AG09309 (cell line): Measurements from ENCODE around the gene PAXIP1.

Experiments
- DNase-seq: peaks from one replicate; pipeline ENCODE4 v3.0.0-alpha.2; 2010; ENCODE audit warnings: low read depth
- H3K4me3 ChIP-seq: 2 replicates; pipeline ENCODE4 v1.5.1; 2011; ENCODE audit warnings: mild to moderate bottlenecking, low read depth, low read length, moderate library complexity; ENCODE audit not compliant: control insufficient read depth
- CTCF ChIP-seq: IDR thresholded peaks from 2 replicates; pipeline ENCODE4 v1.5.1; 2011; ENCODE audit warnings: mild to moderate bottlenecking, low read depth, low read length, inconsistent platforms; ENCODE audit not compliant: insufficient read depth, control insufficient read depth; ENCODE audit errors: missing control alignments

Gene PAXIP1

GRCh38 chr7:154915600-154915999, 87.3 kb downstream of the PAXIP1 start:
- no peak overlapping the region for H3K4me3 ChIP-seq
- no peak for TF ChIP-seq CTCF
- DNase-seq, result no peak

GRCh38 chr7:154914996-154915380, 87.9 kb downstream of the PAXIP1 start:
- no peak overlapping the region for H3K4me3 ChIP-seq
- no peak for TF ChIP-seq CTCF
- no peak for DNase-seq

GRCh38 chr7:154914308-154914995, 88.5 kb downstream of the PAXIP1 start:
- no peak overlapping the region for H3K4me3 ChIP-seq
- no peak for TF ChIP-seq CTCF
- no peak for DNase-seq

GRCh38 chr7:154913638-154914307, 89.2 kb downstream of the PAXIP1 start:
- peak; percentile 95 for TF ChIP-seq CTCF
- H3K4me3 ChIP-seq, result no peak overlapping the region
- no peak for DNase-seq

GRCh38 chr7:154912871-154913637, 89.9 kb downstream of the PAXIP1 start:
- TF ChIP-seq CTCF, result no peak
- H3K4me3 ChIP-seq, result no peak overlapping the region
- no peak for DNase-seq

- DNase-seq, result no peak
- no peak for TF ChIP-seq CTCF
- no peak overlapping the region for H3K4me3 ChIP-seq
Measured at GRCh38 chr7:154911862-154912455, 91.0 kb downstream of the PAXIP1 start.
